ENCODE results near the gene KRT79. TPM values are rescaled to one million over a fixed set of nuclear protein-coding genes. Genes with fewer than 3 reads are reported as not detected.

KRT79 gene
- polyA plus RNA-seq, 1 of the 3 experiments (the other 2 are of a cell fraction), result not detected

GRCh38 chr12:52782502-52782901 is 51.6 kb downstream of the KRT79 start:
- H3K9me2 ChIP-seq, result no peaks in the 10 kb centered on the region
- H3K4me1 ChIP-seq (ENCODE audit: control insufficient read depth in 1 of 2, insufficient read depth in 2 of 2, low read depth in 1 of 2, low read length in 1 of 2), result no peaks in the 10 kb centered on the region
- no peak overlapping the region for H3K4me2 ChIP-seq
- no peaks in the 10 kb centered on the region for H3K36me3 ChIP-seq (replicated peaks in 1 of 2; ENCODE audit: control insufficient read depth in 1 of 2, insufficient read depth in 2 of 2, low read length in 1 of 2)
- H3K9ac ChIP-seq, result no peak overlapping the region
- no peaks in the 10 kb centered on the region for H3K9me3 ChIP-seq
- peaks cover 17% of the 10 kb centered on the region; the same call in 1 of the 2 replicates for H3K27me3 ChIP-seq (ENCODE audit: insufficient read depth)
- 55% methylated on average over 4 of the region's 4 CpGs for WGBS (ENCODE audit: low lambda C conversion rate)
- TF ChIP-seq RCOR1 (IDR thresholded peaks at IDR 0.05; ENCODE audit: low read length), result no peak
- TF ChIP-seq FOXM1 (IDR thresholded peaks at IDR 0.05; ENCODE audit: low read depth), result no peak
- TF ChIP-seq RFX5 (IDR thresholded peaks at IDR 0.05; ENCODE audit: low read length), result no peak
- TF ChIP-seq CHD2 (IDR thresholded peaks at IDR 0.05; ENCODE audit: low read length, partially characterized antibody), result no peak
- TF ChIP-seq RAD21 (IDR thresholded peaks at IDR 0.05; ENCODE audit: low read length), result no peak
- TF ChIP-seq SIN3A (IDR thresholded peaks at IDR 0.05; ENCODE audit: borderline replicate concordance, low read depth, low read length), result no peak
- no peaks in the 10 kb centered on the region for H3F3A ChIP-seq (replicated peaks; ENCODE audit: insufficient read depth)
- DNase-seq, result no peak
- H4K20me1 ChIP-seq (ENCODE audit: insufficient read depth), result no peaks in the 10 kb centered on the region
- ChIA-PET CTCF (no interaction called here), POLR2A (no interaction called here)
- no peak overlapping the region for H2AFZ ChIP-seq (ENCODE audit: low read depth)
- no peak overlapping the region for H3K4me3 ChIP-seq (ENCODE audit: low read depth in 2 of 2, low read length in 1 of 2)
- H3K79me2 ChIP-seq (ENCODE audit: insufficient read depth), result no peaks in the 10 kb centered on the region
- no peak overlapping the region for H3K27ac ChIP-seq (ENCODE audit: low read depth in 2 of 2, low read length in 1 of 2)

DNA sequence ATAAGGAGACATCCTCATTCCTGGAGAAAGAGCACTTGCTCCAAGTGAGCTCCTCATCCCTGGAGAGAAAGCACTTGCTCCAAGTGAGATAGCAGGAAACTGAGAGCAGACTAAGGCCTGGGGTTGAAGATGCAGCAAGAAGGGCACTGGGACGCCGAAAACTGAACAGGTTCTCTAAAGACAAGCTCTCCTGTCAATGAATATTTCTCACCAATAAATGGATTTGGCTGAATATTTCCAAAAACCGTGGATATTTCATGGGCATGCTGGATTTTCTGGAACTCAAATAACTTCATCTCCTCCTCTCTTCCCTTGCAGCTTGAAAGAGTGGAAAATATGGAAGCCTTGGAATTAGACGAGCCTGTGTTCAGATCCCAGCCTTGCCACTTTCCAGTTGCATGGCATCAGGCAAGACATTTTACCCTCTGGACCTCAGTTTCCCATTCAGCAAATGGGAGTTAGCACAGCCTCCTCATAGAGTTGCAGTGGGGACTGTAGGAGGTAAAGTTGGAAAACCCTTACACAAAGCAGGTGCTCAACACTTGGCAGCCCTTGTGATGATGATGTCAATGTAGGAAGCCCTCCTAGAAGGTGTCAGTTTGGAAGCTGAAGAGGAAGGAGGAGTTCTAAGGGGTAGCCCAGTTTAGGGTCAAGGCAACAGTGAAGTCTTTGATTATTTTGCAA is 52.6 kb downstream of the KRT79 start:
- Histone ChIP-seq H3K9me2 (no peaks in the 10 kb centered on the region), H3K4me2 (no peak overlapping the region), H3K79me2 (ENCODE audit: insufficient read depth) (no peaks in the 10 kb centered on the region), H3K9ac (no peak overlapping the region), H3K36me3 (replicated peaks in 1 of 2; ENCODE audit: control insufficient read depth in 1 of 2, insufficient read depth in 2 of 2, low read length in 1 of 2) (no peaks in the 10 kb centered on the region), H3F3A (replicated peaks; ENCODE audit: insufficient read depth) (no peaks in the 10 kb centered on the region), H3K9me3 (no peaks in the 10 kb centered on the region), H3K27me3 (ENCODE audit: insufficient read depth) (peaks cover 17% of the 10 kb centered on the region; the same call in 1 of the 2 replicates), H4K20me1 (ENCODE audit: insufficient read depth) (no peaks in the 10 kb centered on the region), H2AFZ (ENCODE audit: low read depth) (no peak overlapping the region), H3K4me3 (ENCODE audit: low read depth in 2 of 2, low read length in 1 of 2) (no peak overlapping the region), H3K27ac (ENCODE audit: low read depth in 2 of 2, low read length in 1 of 2) (no peak overlapping the region), H3K4me1 (ENCODE audit: control insufficient read depth in 1 of 2, insufficient read depth in 2 of 2, low read depth in 1 of 2, low read length in 1 of 2) (no peaks in the 10 kb centered on the region)
- ChIA-PET POLR2A (no interaction called here), CTCF (interaction anchor here (0.6 to 0.9 kb wide), 2 partner anchors 9 to 108 kb away, joined by 3 read pairs; no protein-coding TSS in a partner anchor)
- DNase-seq, result no peak
- TF ChIP-seq FOXM1 (IDR thresholded peaks at IDR 0.05; ENCODE audit: low read depth), result no peak
- TF ChIP-seq TEAD4 (IDR thresholded peaks at IDR 0.05; ENCODE audit: borderline replicate concordance, insufficient read depth), result no peak
- TF ChIP-seq GABPA (IDR thresholded peaks at IDR 0.05; ENCODE audit: low read depth), result no peak
- WGBS (ENCODE audit: low lambda C conversion rate), result 17% methylated on average over 4 of the region's 4 CpGs

- H3F3A ChIP-seq (replicated peaks; ENCODE audit: insufficient read depth), result no peaks in the 10 kb centered on the region
- H3K4me1 ChIP-seq (ENCODE audit: control insufficient read depth in 1 of 2, insufficient read depth in 2 of 2, low read depth in 1 of 2, low read length in 1 of 2), result no peaks in the 10 kb centered on the region
- CTCF ChIA-PET, result no interaction called here
- no peak overlapping the region for H3K4me2 ChIP-seq
- no peak for DNase-seq
- POLR2A ChIA-PET, result no interaction called here
- H3K9ac ChIP-seq, result no peak overlapping the region
- H3K27me3 ChIP-seq (ENCODE audit: insufficient read depth), result peaks cover 25% of the 10 kb centered on the region; the same call in 1 of the 2 replicates
- H4K20me1 ChIP-seq (ENCODE audit: insufficient read depth), result no peaks in the 10 kb centered on the region
- H3K79me2 ChIP-seq (ENCODE audit: insufficient read depth), result no peaks in the 10 kb centered on the region
- H3K9me3 ChIP-seq, result no peaks in the 10 kb centered on the region
- H3K4me3 ChIP-seq (ENCODE audit: low read depth in 2 of 2, low read length in 1 of 2), result no peak overlapping the region
- no peak overlapping the region for H2AFZ ChIP-seq (ENCODE audit: low read depth)
- no peak overlapping the region for H3K27ac ChIP-seq (ENCODE audit: low read depth in 2 of 2, low read length in 1 of 2)
- no peaks in the 10 kb centered on the region for H3K9me2 ChIP-seq
- WGBS (ENCODE audit: low lambda C conversion rate), result 88% methylated on average over 5 of the region's 6 CpGs
- no peaks in the 10 kb centered on the region for H3K36me3 ChIP-seq (replicated peaks in 1 of 2; ENCODE audit: control insufficient read depth in 1 of 2, insufficient read depth in 2 of 2, low read length in 1 of 2)
- TF ChIP-seq USF2 (IDR thresholded peaks at IDR 0.05; ENCODE audit: borderline replicate concordance, low read depth, low read length) (no peak), YY1 (IDR thresholded peaks at IDR 0.05; ENCODE audit: low read depth) (no peak), NRF1 (IDR thresholded peaks at IDR 0.05; ENCODE audit: low read depth, low read length) (no peak), TAF1 (IDR thresholded peaks at IDR 0.05; ENCODE audit: borderline replicate concordance, low read depth, low read length) (no peak), RAD21 (IDR thresholded peaks at IDR 0.05; ENCODE audit: low read length) (no peak), ELF1 (IDR thresholded peaks at IDR 0.05) (no peak), TEAD4 (IDR thresholded peaks at IDR 0.05; ENCODE audit: borderline replicate concordance, insufficient read depth) (no peak), GATA2 (CRISPR knock-in tag; IDR thresholded peaks at IDR 0.05) (no peak), CHD2 (IDR thresholded peaks at IDR 0.05; ENCODE audit: low read length, partially characterized antibody) (no peak), SMC3 (IDR thresholded peaks at IDR 0.05; ENCODE audit: low read depth, low read length) (no peak), RXRA (IDR thresholded peaks at IDR 0.05; ENCODE audit: borderline replicate concordance, low read depth) (no peak), EZH2phosphoT487 (IDR thresholded peaks at IDR 0.05; ENCODE audit: borderline replicate concordance, low read depth) (no peak), POLR2AphosphoS5 (IDR thresholded peaks at IDR 0.05; ENCODE audit: low read depth, low read length) (no peak), JUND (IDR thresholded peaks at IDR 0.05) (no peak), GABPA (IDR thresholded peaks at IDR 0.05; ENCODE audit: low read depth) (no peak), MXI1 (IDR thresholded peaks at IDR 0.05; ENCODE audit: low read depth, low read length) (no peak), RFX5 (IDR thresholded peaks at IDR 0.05; ENCODE audit: low read length) (no peak)
- TF ChIP-seq, protein P1, sequence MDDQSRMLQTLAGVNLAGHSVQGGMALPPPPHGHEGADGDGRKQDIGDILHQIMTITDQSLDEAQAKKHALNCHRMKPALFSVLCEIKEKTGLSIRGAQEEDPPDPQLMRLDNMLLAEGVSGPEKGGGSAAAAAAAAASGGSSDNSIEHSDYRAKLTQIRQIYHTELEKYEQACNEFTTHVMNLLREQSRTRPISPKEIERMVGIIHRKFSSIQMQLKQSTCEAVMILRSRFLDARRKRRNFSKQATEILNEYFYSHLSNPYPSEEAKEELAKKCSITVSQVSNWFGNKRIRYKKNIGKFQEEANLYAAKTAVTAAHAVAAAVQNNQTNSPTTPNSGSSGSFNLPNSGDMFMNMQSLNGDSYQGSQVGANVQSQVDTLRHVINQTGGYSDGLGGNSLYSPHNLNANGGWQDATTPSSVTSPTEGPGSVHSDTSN (IDR thresholded peaks at IDR 0.05), result no peak
Measured at GRCh38 chr12:52779914-52780313, 54.2 kb downstream of the KRT79 start.

Data from SK-N-SH (cell line).